H9 (cell line): ENCODE data around the gene DHRSX. TPM values are rescaled to one million over a fixed set of nuclear protein-coding genes. Genes with fewer than 3 reads are reported as not detected.
"Not testable (repeated sequence)": the region's sequence is repeated elsewhere in the genome, so short reads cannot be mapped to it uniquely, and the experiment has no call there.

ENCODE experiments used
- DNase-seq: peaks from one replicate; pipeline ENCODE4 v3.0.0-alpha.2; 2017
- H2AFZ ChIP-seq: one replicate; pipeline ENCODE4 v1.6.1; 2013; ENCODE audit warnings: mild to moderate bottlenecking, low read length, control low read depth, moderate library complexity
- H2AK5ac ChIP-seq: 2 replicates; pipeline ENCODE4 v1.6.1; 2013; ENCODE audit warnings: low read length, control low read depth, mixed read lengths; ENCODE audit not compliant: insufficient read length
- H2BK120ac ChIP-seq: one replicate; pipeline ENCODE4 v1.6.1; 2013; ENCODE audit warnings: low read depth, mild to moderate bottlenecking, low read length, control low read depth, inconsistent platforms; ENCODE audit not compliant: poor library complexity, severe bottlenecking
- H2BK12ac ChIP-seq: 2 replicates; pipeline ENCODE4 v1.6.1; 2013; ENCODE audit warnings: low read length, control low read depth, mixed read lengths, low read depth; ENCODE audit not compliant: insufficient read length
- H2BK15ac ChIP-seq: 2 replicates; pipeline ENCODE4 v1.6.1; 2013; ENCODE audit warnings: low read depth, low read length, control low read depth
- H2BK20ac ChIP-seq: one replicate; pipeline ENCODE4 v1.6.1; 2013; ENCODE audit warnings: low read depth, mild to moderate bottlenecking, low read length, control low read depth, inconsistent platforms; ENCODE audit not compliant: poor library complexity, severe bottlenecking
- H2BK5ac ChIP-seq: 2 replicates; pipeline ENCODE4 v1.6.1; 2013; ENCODE audit warnings: low read length, control low read depth, mixed read lengths; ENCODE audit not compliant: insufficient read length
- H3K14ac ChIP-seq: 2 replicates; pipeline ENCODE4 v1.6.1; 2013; ENCODE audit warnings: low read length, control low read depth; ENCODE audit not compliant: insufficient read depth
- H3K18ac ChIP-seq: 2 replicates; pipeline ENCODE4 v1.6.1; 2013; ENCODE audit warnings: low read depth, mild to moderate bottlenecking, mixed read lengths, low read length, control low read depth; ENCODE audit not compliant: insufficient read length
- H3K23ac ChIP-seq: 2 replicates; pipeline ENCODE4 v1.6.1; 2013; ENCODE audit warnings: low read length, control low read depth, mixed read lengths, low read depth; ENCODE audit not compliant: insufficient read length
- H3K23me2 ChIP-seq: 2 replicates; pipeline ENCODE4 v1.6.1; 2013; ENCODE audit warnings: low read depth, mild to moderate bottlenecking, mixed read lengths, low read length, control low read depth; ENCODE audit not compliant: insufficient read length, poor library complexity, severe bottlenecking
- H3K27ac ChIP-seq: 2 replicates; pipeline ENCODE4 v1.5.1; 2013; ENCODE audit warnings: low read length, control low read depth, mixed read lengths, low read depth; ENCODE audit not compliant: insufficient read length
- H3K27me3 ChIP-seq: 2 replicates; pipeline ENCODE4 v1.6.1; 2013; ENCODE audit warnings: low read length, control low read depth, inconsistent platforms; ENCODE audit not compliant: insufficient read depth
- H3K4ac ChIP-seq: 2 replicates; pipeline ENCODE4 v1.6.1; 2013; ENCODE audit warnings: low read depth, mild to moderate bottlenecking, control low read depth, inconsistent platforms, low read length, moderate library complexity
- H3K4me1 ChIP-seq: 2 replicates; pipeline ENCODE4 v1.6.1; 2013; ENCODE audit warnings: low read length, control low read depth, inconsistent platforms; ENCODE audit not compliant: insufficient read depth
- H3K4me2 ChIP-seq: 2 replicates; pipeline ENCODE4 v1.6.1; 2013; ENCODE audit warnings: low read length, control low read depth, mixed read lengths; ENCODE audit not compliant: insufficient read length, insufficient read depth
- H3K56ac ChIP-seq: 2 replicates; pipeline ENCODE4 v1.6.1; 2013; ENCODE audit warnings: low read depth, mild to moderate bottlenecking, mixed read lengths, low read length, control low read depth; ENCODE audit not compliant: insufficient read length
- H3K79me1 ChIP-seq: 2 replicates; pipeline ENCODE4 v1.6.1; 2013; ENCODE audit warnings: low read depth, mild to moderate bottlenecking, moderate library complexity, low read length, control low read depth, inconsistent platforms; ENCODE audit not compliant: insufficient read depth, poor library complexity, severe bottlenecking
- H3K79me2 ChIP-seq: 2 replicates; pipeline ENCODE4 v1.6.1; 2013; ENCODE audit warnings: low read length, control low read depth, inconsistent platforms; ENCODE audit not compliant: insufficient read depth
- H3K9ac ChIP-seq: 2 replicates; pipeline ENCODE4 v1.6.1; 2013; ENCODE audit warnings: low read length, control low read depth, mixed read lengths; ENCODE audit not compliant: insufficient read length; ENCODE audit errors: extremely low read depth
- H3K9me3 ChIP-seq: one replicate; pipeline ENCODE4 v1.6.1; 2013; ENCODE audit warnings: low read depth, low read length, inconsistent platforms; ENCODE audit not compliant: control insufficient read depth
- H3T11ph ChIP-seq: one replicate; pipeline ENCODE4 v1.6.1; 2013; ENCODE audit warnings: mild to moderate bottlenecking, low read length, control low read depth, inconsistent platforms
- H4K20me1 ChIP-seq: one replicate; pipeline ENCODE4 v1.6.1; 2013; ENCODE audit not compliant: control insufficient read depth, insufficient read length, insufficient read depth
- H4K5ac ChIP-seq: 2 replicates; pipeline ENCODE4 v1.6.1; 2013; ENCODE audit warnings: low read depth, mild to moderate bottlenecking, mixed read lengths, low read length, control low read depth; ENCODE audit not compliant: insufficient read length
- H4K8ac ChIP-seq: replicated peaks from 2 replicates; pipeline ENCODE4 v1.6.1; 2013; ENCODE audit warnings: low read length, control low read depth, mixed read lengths, low read depth; ENCODE audit not compliant: insufficient read length
- H4K91ac ChIP-seq: 2 replicates; pipeline ENCODE4 v1.6.1; 2013; ENCODE audit warnings: low read depth, mild to moderate bottlenecking, moderate library complexity, mixed read lengths, low read length, control low read depth; ENCODE audit not compliant: insufficient read length
- H3K27ac Mint-ChIP-seq, 3 experiments: 2 replicates in 2 of 3; 3 replicates in 1 of 3; pipeline ENCODE4 v1.8.0; 2020 to 2021; ENCODE audit warnings: mixed read lengths in 3 of 3, mild to moderate bottlenecking in 1 of 3, moderate library complexity in 1 of 3
- H3K27me3 Mint-ChIP-seq: 2 replicates; pipeline ENCODE4 v1.8.0; 2021; ENCODE audit warnings: low read depth, mild to moderate bottlenecking, moderate library complexity, mixed read lengths
- H3K36me3 Mint-ChIP-seq, 3 experiments: 2 replicates in 2 of 3; 3 replicates in 1 of 3; pipeline ENCODE4 v1.8.0; 2020 to 2021; ENCODE audit warnings: low read depth in 3 of 3, mixed read lengths in 3 of 3; ENCODE audit not compliant: insufficient read depth in 1 of 3
- H3K4me1 Mint-ChIP-seq, 2 experiments: 2 replicates each; pipeline ENCODE4 v1.8.0; 2020; ENCODE audit warnings: mixed read lengths in 2 of 2
- H3K4me3 Mint-ChIP-seq, 2 experiments: 2 replicates in 1 of 2; 3 replicates in 1 of 2; pipeline ENCODE4 v1.8.0; 2020 to 2021; ENCODE audit warnings: mild to moderate bottlenecking in 2 of 2, mixed read lengths in 2 of 2, moderate library complexity in 1 of 2
- H3K9me3 Mint-ChIP-seq, 2 experiments: 2 replicates in 1 of 2; 3 replicates in 1 of 2; pipeline ENCODE4 v1.8.0; 2020; ENCODE audit warnings: mild to moderate bottlenecking in 2 of 2, mixed read lengths in 2 of 2, moderate library complexity in 1 of 2
- WGBS: extraction: QIAGEN DNeasy Blood & Tissue Kit; methylation state at CpG from one replicate; pipeline ENCODE4 v1.1.7; 2013; ENCODE audit warnings: missing lambda C conversion rate, low lambda C conversion rate, mixed read lengths; ENCODE audit not compliant: insufficient read length; ENCODE audit errors: extremely low coverage; 5-methylcytosine and 5-hydroxymethylcytosine counted together
- total RNA-seq: library from RNA; stranded (reverse); gene quantifications from 2 replicates; pipeline ENCODE4 v1.2.1, GENCODE V29; 2021

The DHRSX gene
- total RNA-seq, 1 experiment from 2014 or later, result 44.0 TPM

GRCh38 chrX:2469852-2470251 lies 30.9 kb downstream of the DHRSX start:
- not testable (repeated sequence) for H3K4me2 ChIP-seq, H3K27me3 ChIP-seq

More at GRCh38 chrX:2469852-2470251, 30.9 kb downstream of the DHRSX start:
- H3K14ac ChIP-seq, H2AK5ac ChIP-seq, H3K27ac Mint-ChIP-seq, H2BK15ac ChIP-seq, H3K79me1 ChIP-seq, H3K56ac ChIP-seq, H4K91ac ChIP-seq, H2BK120ac ChIP-seq, H4K8ac ChIP-seq, H3K27me3 Mint-ChIP-seq, H4K5ac ChIP-seq, H3K27ac ChIP-seq, H2BK12ac ChIP-seq, H2BK20ac ChIP-seq, H3K23ac ChIP-seq, H2BK5ac ChIP-seq, H3K18ac ChIP-seq, H3K4me3 Mint-ChIP-seq, H3K4ac ChIP-seq, H3K9ac ChIP-seq, H3K23me2 ChIP-seq, H3K4me1 ChIP-seq, H2AFZ ChIP-seq, DNase-seq, H3T11ph ChIP-seq, H4K20me1 ChIP-seq, H3K4me1 Mint-ChIP-seq: not testable (repeated sequence)
- Mint-ChIP-seq H3K36me3 (peaks cover 50 to 67% (median 57%) of the 10 kb centered on the region in 3 experiments), H3K9me3 (peaks cover 48 to 50% of the 10 kb centered on the region in 2 experiments)
- WGBS, result no CpG with 5 or more reads among the region's 4 CpGs
- peaks cover 14% of the 10 kb centered on the region; the same call in 1 of the 2 replicates for H3K79me2 ChIP-seq
- peaks cover 14% of the 10 kb centered on the region for H3K9me3 ChIP-seq
